GM12891 (cell line): Measurements from ENCODE around the gene ABLIM2.

ENCODE experiments used
- POLR2A ChIP-seq: IDR thresholded peaks from 2 replicates; pipeline ENCODE4 v1.6.1; 2011; ENCODE audit warnings: low read depth, low read length, control low read depth
- POLR2AphosphoS5 ChIP-seq: IDR thresholded peaks from 2 replicates; pipeline ENCODE4 v1.6.1; 2011; ENCODE audit warnings: low read depth, low read length, control low read depth
- SPI1 ChIP-seq: IDR thresholded peaks from 2 replicates; pipeline ENCODE4 v1.6.1; 2011; ENCODE audit warnings: low read depth, low read length, control low read depth

GRCh38 chr4:8175686-8176085 lies 17.1 kb upstream of the ABLIM2 start:
- TF ChIP-seq POLR2AphosphoS5 (no peak), POLR2A (no peak), SPI1 (no peak)
